Caki2 (cell line): ENCODE measurements around the gene NEUROD2. TPM values are rescaled to one million over a fixed set of nuclear protein-coding genes. Genes with fewer than 3 reads are reported as not detected.

ENCODE experiments used
- DNase-seq: peaks from one replicate; pipeline ENCODE4 v3.0.0-alpha.2; 2015; ENCODE audit warnings: low read depth
- in situ Hi-C: cut with HindIII; loops from 2 replicates; pipeline ENCODE4 v1.10.0; 2016; ENCODE audit warnings: low sequenced_read_pairs, low pct_unique_long_range_greater_than_20kb, mixed read lengths
- total RNA-seq: library from RNA; depleted of rRNA; stranded (reverse); fragments of >200 nt; shearing (Covaris generic); gene quantifications from 2 replicates; pipeline ENCODE4 v1.2.3, GENCODE V29; 2014; ENCODE audit warnings: low replicate concordance

The NEUROD2 gene
- total RNA-seq, 1 experiment from 2014 or later, result not detected

- DNase-seq, result no peak
- in situ Hi-C loops, result no loop called here
These were observed 466 bp downstream of the NEUROD2 start for GRCh38 chr17:39607057-39607850.

GRCh38 chr17:39606434-39607056, 1.2 kb downstream of the NEUROD2 start:
- in situ Hi-C loops, result no loop called here

GRCh38 chr17:39605492-39606433, 2.0 kb downstream of the NEUROD2 start:
- in situ Hi-C loops, result no loop called here
- no peak for DNase-seq

More at GRCh38 chr17:39606434-39607056, 1.2 kb downstream of the NEUROD2 start:
- DNase-seq, result no peak

GRCh38 chr17:39604911-39605491, 2.7 kb downstream of the NEUROD2 start:
- in situ Hi-C loops, result no loop called here
- DNase-seq, result no peak

GRCh38 chr17:39603304-39604016, 4.3 kb downstream of the NEUROD2 start:
- in situ Hi-C loops, result no loop called here
- DNase-seq, result no peak

GRCh38 chr17:39602533-39603303, 5.0 kb downstream of the NEUROD2 start:
- no peak for DNase-seq
- in situ Hi-C loops, result no loop called here

GRCh38 chr17:39601758-39602532, 5.8 kb downstream of the NEUROD2 start:
- DNase-seq, result no peak
- in situ Hi-C loops, result no loop called here

GRCh38 chr17:39600997-39601597, 6.6 kb downstream of the NEUROD2 start:
- in situ Hi-C loops, result no loop called here
- DNase-seq, result no peak

- in situ Hi-C loops, result no loop called here
- DNase-seq, result no peak
These were observed 7.3 kb downstream of the NEUROD2 start for GRCh38 chr17:39600288-39600996.

GRCh38 chr17:39599665-39600231, 8.0 kb downstream of the NEUROD2 start:
- in situ Hi-C loops, result no loop called here
- DNase-seq, result no peak

GRCh38 chr17:39599004-39599664, 8.6 kb downstream of the NEUROD2 start:
- in situ Hi-C loops, result no loop called here
- DNase-seq, result no peak

GRCh38 chr17:39598630-39599003, 9.1 kb downstream of the NEUROD2 start:
- DNase-seq, result no peak
- in situ Hi-C loops, result no loop called here

GRCh38 chr17:39598047-39598481, 9.7 kb downstream of the NEUROD2 start:
- in situ Hi-C loops, result no loop called here
- DNase-seq, result no peak

- DNase-seq, result no peak
- in situ Hi-C loops, result no loop called here
These were observed 10.2 kb downstream of the NEUROD2 start for GRCh38 chr17:39597372-39598046.
